Keratinocyte (primary cell): Measurements from ENCODE around the gene SPON1.

Source experiments
- EZH2 ChIP-seq: IDR thresholded peaks from one replicate; pipeline ENCODE4 v1.6.1; 2012; ENCODE audit warnings: inconsistent platforms, mild to moderate bottlenecking, low read length, moderate library complexity
- TF ChIP-seq, protein P1 (sequence below), 3 experiments: IDR thresholded peaks in 1 of 3; conservative IDR thresholded peaks in 1 of 3; optimal IDR thresholded peaks in 1 of 3; 2 replicates in 2 of 3; 3 replicates in 1 of 3; pipeline versions ENCODE3 to v1.5.1; 2011; ENCODE audit warnings: low read length in 3 of 3, mild to moderate bottlenecking in 3 of 3, moderate library complexity in 2 of 3, control low read depth in 1 of 3, inconsistent platforms in 1 of 3; ENCODE audit not compliant: insufficient read depth in 2 of 3; ENCODE audit errors: extremely low read depth in 1 of 3

DNA sequence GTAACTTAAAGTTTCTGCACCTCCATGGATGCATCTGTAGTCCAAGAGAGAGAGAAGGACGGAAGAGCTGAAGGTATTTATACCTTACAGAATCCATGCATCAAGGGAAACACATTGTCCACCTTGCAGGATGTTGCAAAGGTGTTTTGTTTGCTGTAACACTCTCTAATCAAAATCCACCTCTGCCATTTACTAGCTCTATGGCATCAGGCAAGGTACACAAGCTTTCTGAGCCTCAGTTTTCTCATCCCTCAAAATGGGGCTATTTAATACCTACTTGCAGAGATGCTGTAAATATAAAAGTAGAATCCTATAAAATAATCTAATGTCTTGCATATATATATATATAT, 21.6 kb upstream of the SPON1 start:
- TF ChIP-seq, protein P1, sequence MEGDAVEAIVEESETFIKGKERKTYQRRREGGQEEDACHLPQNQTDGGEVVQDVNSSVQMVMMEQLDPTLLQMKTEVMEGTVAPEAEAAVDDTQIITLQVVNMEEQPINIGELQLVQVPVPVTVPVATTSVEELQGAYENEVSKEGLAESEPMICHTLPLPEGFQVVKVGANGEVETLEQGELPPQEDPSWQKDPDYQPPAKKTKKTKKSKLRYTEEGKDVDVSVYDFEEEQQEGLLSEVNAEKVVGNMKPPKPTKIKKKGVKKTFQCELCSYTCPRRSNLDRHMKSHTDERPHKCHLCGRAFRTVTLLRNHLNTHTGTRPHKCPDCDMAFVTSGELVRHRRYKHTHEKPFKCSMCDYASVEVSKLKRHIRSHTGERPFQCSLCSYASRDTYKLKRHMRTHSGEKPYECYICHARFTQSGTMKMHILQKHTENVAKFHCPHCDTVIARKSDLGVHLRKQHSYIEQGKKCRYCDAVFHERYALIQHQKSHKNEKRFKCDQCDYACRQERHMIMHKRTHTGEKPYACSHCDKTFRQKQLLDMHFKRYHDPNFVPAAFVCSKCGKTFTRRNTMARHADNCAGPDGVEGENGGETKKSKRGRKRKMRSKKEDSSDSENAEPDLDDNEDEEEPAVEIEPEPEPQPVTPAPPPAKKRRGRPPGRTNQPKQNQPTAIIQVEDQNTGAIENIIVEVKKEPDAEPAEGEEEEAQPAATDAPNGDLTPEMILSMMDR (optimal IDR thresholded peaks at IDR 0.05 in 1 of 3, IDR thresholded peaks at IDR 0.05 in 1 of 3, conservative IDR thresholded peaks at IDR 0.05 in 1 of 3; ENCODE audit: extremely low read depth in 1 of 3, insufficient read depth in 2 of 3, low read length in 3 of 3) = no peak
- no peak for TF ChIP-seq EZH2
